ENCODE results near the gene MAGI1.

MAGI1 gene

DNA sequence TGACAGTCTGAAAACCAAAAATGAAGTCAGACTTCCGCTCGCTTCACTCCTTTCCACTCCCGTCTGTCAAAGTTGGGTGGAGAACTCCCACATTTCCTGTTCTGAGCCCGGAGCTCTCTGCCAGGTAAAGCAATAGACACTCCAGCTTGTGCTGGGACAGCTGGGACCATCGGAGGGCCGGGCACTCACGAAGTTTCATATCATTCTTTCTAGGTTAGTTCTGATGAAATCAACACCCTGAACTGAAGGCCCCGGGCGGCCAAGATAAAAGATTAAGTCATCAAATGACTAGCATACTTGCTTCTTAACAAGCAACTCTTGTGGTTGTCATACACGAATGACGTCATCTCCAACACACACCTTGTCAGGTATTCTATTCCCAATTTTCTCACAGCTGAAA is 42.1 kb downstream of the MAGI1 start:
- peak in 1 of 2 experiments; percentile 39 for DNase-seq (ENCODE audit: low read depth in 1 of 2, low spot score in 1 of 2)
- TF ChIP-seq JUND (IDR thresholded peaks at IDR 0.05; ENCODE audit: low read depth), result no peak
- in situ Hi-C loops (cut with HindIII; ENCODE audit: low pct_unique_long_range_greater_than_20kb, low sequenced_read_pairs), result no loop called here

DNA sequence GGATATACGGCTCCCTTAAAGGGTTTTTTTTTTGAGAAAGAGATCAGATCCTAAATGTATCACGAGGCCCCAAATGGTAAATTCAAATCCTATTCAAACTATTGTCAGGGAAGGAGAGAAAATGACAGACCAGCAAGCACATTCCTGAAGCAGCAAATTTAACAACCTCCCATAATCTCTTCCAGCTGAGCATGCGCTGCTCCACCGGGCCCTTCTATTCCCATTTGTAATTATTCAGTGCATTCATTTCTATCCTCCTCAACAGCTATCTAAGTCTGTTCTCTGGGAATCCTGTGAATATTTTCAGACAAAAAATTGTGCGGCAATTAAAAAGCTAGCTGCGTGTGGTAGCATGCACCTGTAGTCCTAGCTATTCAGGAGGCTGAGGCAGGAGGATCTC is 43.2 kb downstream of the MAGI1 start:
- no peak for TF ChIP-seq JUND (IDR thresholded peaks at IDR 0.05; ENCODE audit: low read depth)

DNA sequence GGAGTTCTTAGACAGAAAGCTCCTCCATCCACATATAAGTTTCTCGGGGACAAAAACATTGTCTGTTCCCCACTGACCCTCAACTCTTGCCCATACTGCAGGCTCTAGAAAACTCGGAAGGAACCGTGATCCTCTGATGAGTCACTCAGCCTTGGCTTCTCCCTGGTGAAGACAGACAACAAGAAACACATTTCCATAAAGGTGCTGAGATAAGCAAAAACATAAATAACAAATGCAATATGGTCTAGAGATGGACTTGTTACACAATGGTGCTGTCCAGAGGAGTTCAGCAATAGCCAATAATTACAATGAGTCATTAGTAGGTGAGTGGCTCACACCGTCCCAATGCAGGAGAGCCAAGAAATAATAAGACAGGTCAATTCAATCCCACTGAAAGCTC is 43.7 kb downstream of the MAGI1 start:
- in situ Hi-C loops (cut with HindIII; ENCODE audit: low pct_unique_long_range_greater_than_20kb, low sequenced_read_pairs), result no loop called here
- no peak for TF ChIP-seq JUND (IDR thresholded peaks at IDR 0.05; ENCODE audit: low read depth)
- DNase-seq (ENCODE audit: low read depth in 1 of 2, low spot score in 1 of 2), result no peak

More for the DNA sequence above, 43.2 kb downstream of the MAGI1 start:
- no peak for DNase-seq (ENCODE audit: low read depth in 1 of 2, low spot score in 1 of 2)
- in situ Hi-C loops (cut with HindIII; ENCODE audit: low pct_unique_long_range_greater_than_20kb, low sequenced_read_pairs), result no loop called here

DNA sequence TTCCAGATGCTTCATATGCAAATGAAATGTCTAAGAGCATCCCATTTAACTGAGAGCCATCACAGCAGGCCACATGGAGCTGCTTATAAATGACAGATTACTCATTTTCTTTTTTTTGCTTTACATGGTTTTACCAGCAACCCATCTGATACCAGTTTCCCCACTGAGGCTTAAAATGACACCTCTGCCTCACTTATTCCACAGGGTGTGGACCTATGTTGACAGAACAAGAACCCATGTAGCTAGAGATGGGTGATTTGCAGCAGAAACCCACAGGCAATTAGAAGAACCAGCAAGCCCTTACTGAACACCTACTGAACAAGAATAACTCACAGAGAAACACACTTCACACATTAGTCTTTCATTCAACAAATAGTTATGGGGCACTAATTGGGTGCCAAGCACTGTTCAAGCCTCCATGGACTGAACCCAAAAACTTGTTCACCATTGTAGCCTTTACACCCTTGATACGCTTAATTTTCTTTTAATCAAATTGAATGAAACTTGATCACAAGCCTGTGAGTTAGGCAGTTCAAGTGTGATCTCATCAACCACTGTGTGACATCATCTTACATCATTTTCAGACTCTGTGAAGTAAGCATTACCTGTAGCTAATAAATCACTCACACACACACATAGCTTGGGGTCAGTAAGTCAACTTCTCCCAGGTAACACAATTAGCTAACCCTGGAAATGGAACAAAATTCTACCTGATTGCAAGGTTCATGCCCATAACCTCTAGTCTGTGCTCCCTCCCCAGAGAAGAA is 45.4 kb downstream of the MAGI1 start:
- DNase-seq (ENCODE audit: low read depth in 1 of 2, low spot score in 1 of 2), result no peak
- in situ Hi-C loops (cut with HindIII; ENCODE audit: low pct_unique_long_range_greater_than_20kb, low sequenced_read_pairs), result no loop called here
- no peak for TF ChIP-seq JUND (IDR thresholded peaks at IDR 0.05; ENCODE audit: low read depth)

DNA sequence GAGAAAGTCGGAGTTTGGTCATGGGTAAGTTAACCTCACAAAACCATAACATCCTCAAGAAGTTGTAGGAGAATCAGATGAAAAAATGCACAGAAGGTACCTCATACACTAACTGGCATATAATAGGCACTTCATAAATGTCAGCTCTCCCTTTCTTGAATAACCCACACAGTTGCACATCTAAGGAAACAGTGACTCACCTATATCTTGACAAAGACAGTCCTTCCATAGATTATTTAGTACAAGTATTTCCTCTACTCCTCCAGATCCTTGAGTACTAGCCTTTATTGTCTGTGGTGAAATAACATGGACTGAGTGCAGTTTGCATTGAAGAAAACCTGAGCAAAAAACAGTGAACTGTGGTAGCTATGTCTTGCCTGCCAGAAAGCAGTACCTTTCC is 46.6 kb downstream of the MAGI1 start:
- in situ Hi-C loops (cut with HindIII; ENCODE audit: low pct_unique_long_range_greater_than_20kb, low sequenced_read_pairs), result no loop called here
- no peak for DNase-seq (ENCODE audit: low read depth in 1 of 2, low spot score in 1 of 2)
- no peak for TF ChIP-seq JUND (IDR thresholded peaks at IDR 0.05; ENCODE audit: low read depth)

DNA sequence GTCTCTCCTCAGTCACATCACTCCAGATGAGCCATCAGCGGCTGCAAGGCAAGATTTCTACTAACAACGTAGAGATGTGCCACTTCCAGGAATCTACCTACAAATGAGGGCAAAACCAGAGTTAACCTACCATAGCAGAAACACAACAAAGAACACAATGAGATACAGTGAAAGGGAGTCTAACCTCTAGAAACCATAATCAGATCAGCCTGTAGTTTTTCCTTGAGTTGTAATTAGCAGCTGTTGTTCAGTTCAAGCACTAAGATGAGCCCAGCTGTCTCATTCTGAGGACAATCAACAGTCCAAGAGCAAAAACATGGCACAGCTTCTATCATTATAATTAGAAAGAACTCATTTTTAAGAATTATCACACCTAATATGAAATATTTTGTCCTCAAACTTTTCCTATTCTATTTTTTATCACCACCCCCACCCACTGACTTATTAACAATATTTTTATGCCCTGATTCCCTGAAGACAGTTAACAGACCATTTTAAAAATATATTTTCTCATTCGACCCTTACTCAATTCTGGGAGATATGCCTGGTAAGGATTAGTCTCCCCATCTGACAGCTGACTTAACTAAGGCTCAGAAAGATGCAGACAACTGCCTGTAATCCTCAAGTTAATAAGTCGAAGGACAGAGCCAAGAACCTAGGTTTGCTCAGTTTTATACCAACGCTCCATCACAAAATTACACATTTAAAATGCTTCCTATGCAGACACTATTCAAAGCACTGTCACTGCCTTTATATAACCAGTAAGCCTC is 50.1 kb downstream of the MAGI1 start:
- DNase-seq (ENCODE audit: low read depth in 1 of 2, low spot score in 1 of 2), result no peak
- TF ChIP-seq JUND (IDR thresholded peaks at IDR 0.05; ENCODE audit: low read depth), result no peak
- in situ Hi-C loops (cut with HindIII; ENCODE audit: low pct_unique_long_range_greater_than_20kb, low sequenced_read_pairs), result no loop called here

DNA sequence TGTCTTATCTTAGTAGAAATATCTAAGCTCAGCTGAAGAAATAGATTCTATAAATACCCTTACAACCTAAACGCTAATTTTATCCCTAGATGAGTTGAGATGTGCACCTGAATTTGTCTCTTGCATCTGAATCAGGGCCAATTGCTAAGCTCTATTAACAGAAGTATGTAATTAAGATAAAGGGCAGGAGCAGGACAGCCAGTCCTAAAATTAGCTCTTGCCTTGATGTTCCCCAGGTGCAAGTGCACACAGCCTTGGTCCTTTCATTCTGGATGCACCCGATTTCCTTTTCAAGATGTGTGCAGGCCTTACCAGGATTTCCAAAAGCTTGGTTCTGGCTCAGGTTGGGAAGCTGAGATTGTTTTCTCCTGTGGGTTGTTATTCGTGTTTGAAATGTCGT is 52.4 kb downstream of the MAGI1 start:
- no peak for DNase-seq (ENCODE audit: low read depth in 1 of 2, low spot score in 1 of 2)
- in situ Hi-C loops (cut with HindIII; ENCODE audit: low pct_unique_long_range_greater_than_20kb, low sequenced_read_pairs), result no loop called here
- no peak for TF ChIP-seq JUND (IDR thresholded peaks at IDR 0.05; ENCODE audit: low read depth)

DNA sequence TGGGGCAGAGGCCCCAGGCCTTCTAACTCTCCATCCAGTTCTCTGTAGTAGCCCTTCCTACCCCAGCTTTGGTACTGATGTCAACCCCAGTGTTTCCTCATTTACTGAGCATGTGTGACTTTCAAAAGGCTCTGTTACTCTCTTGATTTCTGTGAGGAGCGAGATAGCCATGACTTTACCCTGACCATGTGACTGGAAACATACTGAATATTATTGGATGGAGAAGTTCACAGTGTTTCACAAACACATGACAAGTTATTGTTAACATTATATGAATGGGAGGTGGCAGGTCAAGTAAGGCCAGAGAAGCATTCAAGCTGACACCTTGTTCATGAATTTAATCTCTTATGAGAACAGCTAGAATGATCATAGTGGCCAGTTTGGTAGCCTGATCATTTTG is 53.7 kb downstream of the MAGI1 start:
- no peak for DNase-seq (ENCODE audit: low read depth in 1 of 2, low spot score in 1 of 2)
- TF ChIP-seq JUND (IDR thresholded peaks at IDR 0.05; ENCODE audit: low read depth), result no peak
- in situ Hi-C loops (cut with HindIII; ENCODE audit: low pct_unique_long_range_greater_than_20kb, low sequenced_read_pairs), result no loop called here

DNA sequence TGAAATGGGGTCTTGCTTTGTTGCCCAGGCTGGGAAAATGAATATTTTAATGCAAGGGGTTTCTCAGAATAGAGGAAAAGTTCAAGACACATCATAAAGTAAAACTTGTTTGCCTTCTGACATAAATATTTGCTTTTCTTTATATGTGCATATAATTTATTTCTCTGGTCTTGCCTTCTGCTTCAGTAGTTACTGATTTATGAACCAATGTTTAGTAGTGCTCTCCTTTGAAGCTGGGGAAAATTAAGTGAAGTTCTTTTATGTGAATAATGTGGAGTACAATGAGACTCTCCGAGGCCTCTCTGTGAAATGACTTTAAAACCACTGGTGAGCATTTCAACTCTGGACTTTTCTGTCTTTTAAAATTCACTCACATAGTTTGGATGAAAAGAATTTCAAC is 55.6 kb downstream of the MAGI1 start:
- no peak for TF ChIP-seq JUND (IDR thresholded peaks at IDR 0.05; ENCODE audit: low read depth)
- no peak for DNase-seq (ENCODE audit: low read depth in 1 of 2, low spot score in 1 of 2)
- in situ Hi-C loops (cut with HindIII; ENCODE audit: low pct_unique_long_range_greater_than_20kb, low sequenced_read_pairs), result no loop called here

DNA sequence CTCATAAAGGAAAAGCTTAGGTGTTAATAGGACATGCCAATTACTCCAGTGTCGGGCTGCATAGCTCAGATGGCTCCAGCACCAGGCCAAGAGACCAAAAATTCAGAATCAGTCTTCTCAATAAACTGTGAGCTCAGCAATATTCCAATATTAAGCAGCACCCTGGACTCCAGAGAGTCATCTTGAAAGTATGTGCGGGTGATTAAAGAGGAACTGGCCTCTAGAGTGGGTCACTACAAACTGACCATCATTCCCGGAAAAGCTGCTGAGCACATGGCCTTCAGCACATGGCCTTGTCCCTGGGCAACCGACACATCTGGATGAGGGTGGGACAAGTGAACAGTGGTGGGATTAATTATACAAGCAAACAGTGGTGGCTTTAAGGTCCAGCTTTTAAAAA is 59.0 kb downstream of the MAGI1 start:
- in situ Hi-C loops (cut with HindIII; ENCODE audit: low pct_unique_long_range_greater_than_20kb, low sequenced_read_pairs), result no loop called here
- TF ChIP-seq JUND (IDR thresholded peaks at IDR 0.05; ENCODE audit: low read depth), result no peak
- no peak for DNase-seq (ENCODE audit: low read depth in 1 of 2, low spot score in 1 of 2)

DNA sequence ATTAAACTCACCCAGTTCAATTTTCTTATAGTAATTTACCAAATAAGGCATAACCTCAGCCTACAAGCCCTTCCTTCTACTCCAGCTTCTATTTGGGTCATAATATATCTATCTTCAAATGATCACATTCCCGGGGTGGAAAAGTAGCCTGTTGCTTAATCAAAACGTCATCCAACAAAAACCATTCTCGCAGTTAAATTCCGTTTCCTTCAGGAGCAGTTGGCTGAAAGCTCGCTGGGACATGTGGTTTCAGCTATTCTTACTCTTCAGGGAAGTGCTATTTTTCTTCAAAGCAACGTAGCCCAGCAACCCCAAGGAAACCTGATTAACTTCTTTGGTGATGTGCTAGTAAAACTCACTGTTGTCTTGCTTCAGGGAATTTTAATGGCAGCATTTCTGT is 59.6 kb downstream of the MAGI1 start:
- no peak for DNase-seq (ENCODE audit: low read depth in 1 of 2, low spot score in 1 of 2)
- TF ChIP-seq JUND (IDR thresholded peaks at IDR 0.05; ENCODE audit: low read depth), result no peak
- in situ Hi-C loops (cut with HindIII; ENCODE audit: low pct_unique_long_range_greater_than_20kb, low sequenced_read_pairs), result no loop called here

DNA sequence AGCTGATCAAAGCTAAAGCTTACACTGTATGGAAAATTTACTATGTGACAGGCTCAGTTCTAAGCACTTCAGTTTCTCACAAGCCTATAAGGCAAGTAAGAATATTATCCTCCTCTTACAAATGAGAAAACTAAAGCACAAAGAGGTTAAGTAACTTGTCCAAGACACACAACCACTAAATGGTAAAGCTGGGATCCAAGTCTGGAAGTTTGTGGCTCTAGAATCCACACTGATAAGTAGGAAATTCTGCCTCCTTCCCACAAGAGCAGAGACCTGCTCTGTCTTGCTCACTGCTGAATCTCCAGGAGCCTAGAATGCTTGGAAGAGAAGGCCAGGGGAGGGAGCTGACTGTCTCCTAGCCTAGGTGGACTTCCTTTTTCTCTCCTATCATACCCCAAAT is 60.6 kb downstream of the MAGI1 start:
- DNase-seq (ENCODE audit: low read depth in 1 of 2, low spot score in 1 of 2), result no peak
- TF ChIP-seq JUND (IDR thresholded peaks at IDR 0.05; ENCODE audit: low read depth), result no peak
- in situ Hi-C loops (cut with HindIII; ENCODE audit: low pct_unique_long_range_greater_than_20kb, low sequenced_read_pairs), result no loop called here

DNA sequence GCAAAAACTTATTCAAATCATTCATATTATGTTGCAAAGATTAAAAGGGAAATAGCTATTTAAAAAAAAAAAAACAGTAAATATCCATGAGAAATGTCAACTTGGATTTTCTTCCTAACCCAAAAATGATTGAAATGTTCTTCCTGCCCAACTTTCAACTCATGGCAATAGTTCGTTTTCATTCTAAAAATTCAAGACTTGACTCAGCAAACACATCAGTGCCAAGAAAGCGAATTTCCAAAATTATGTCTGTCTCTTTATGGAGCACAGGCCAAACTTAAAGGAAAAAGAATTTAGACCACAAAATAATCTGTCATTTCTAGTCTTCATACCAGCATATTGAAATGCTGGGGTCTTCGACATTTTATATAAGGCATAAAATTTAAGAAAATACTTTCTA is 63.7 kb downstream of the MAGI1 start:
- in situ Hi-C loops (cut with HindIII; ENCODE audit: low pct_unique_long_range_greater_than_20kb, low sequenced_read_pairs), result no loop called here
- no peak for TF ChIP-seq JUND (IDR thresholded peaks at IDR 0.05; ENCODE audit: low read depth)
- DNase-seq (ENCODE audit: low read depth in 1 of 2, low spot score in 1 of 2), result no peak
